Forelimb muscle (tissue), 1 donor: ENCODE measurements around the gene SH3RF3. TPM values are rescaled to one million over a fixed set of nuclear protein-coding genes. Genes with fewer than 3 reads are reported as not detected.

Experiments
- DNase-seq: peaks from one replicate; pipeline ENCODE4 v3.0.0-alpha.2; 2013; ENCODE audit warnings: low read depth
- polyA plus RNA-seq: library from polyadenylated mRNA; unstranded; fragments of 120-200 nt; gene quantifications from one replicate; pipeline ENCODE4 v1.2.1, GENCODE V29; 2013; ENCODE audit not compliant: insufficient read length

SH3RF3 gene
- polyA plus RNA-seq, 1 donor = 3.9 TPM

GRCh38 chr2:109392816-109393661, 264.0 kb downstream of the SH3RF3 start:
- DNase-seq = no peak

- DNase-seq = no peak
These were observed 264.6 kb downstream of the SH3RF3 start for GRCh38 chr2:109393662-109393972.

- DNase-seq = no peak
These were observed 266.6 kb downstream of the SH3RF3 start for GRCh38 chr2:109395494-109396201.

- DNase-seq = no peak
These were observed 267.5 kb downstream of the SH3RF3 start for GRCh38 chr2:109396202-109397180.

GRCh38 chr2:109397893-109398292, 268.9 kb downstream of the SH3RF3 start:
- DNase-seq = no peak

- DNase-seq = no peak
These were observed 269.5 kb downstream of the SH3RF3 start for GRCh38 chr2:109398366-109399015.

- no peak for DNase-seq
These were observed 270.1 kb downstream of the SH3RF3 start for GRCh38 chr2:109399066-109399465.

- no peak for DNase-seq
These were observed 271.1 kb downstream of the SH3RF3 start for GRCh38 chr2:109400102-109400501.

- DNase-seq = no peak
These were observed 272.4 kb downstream of the SH3RF3 start for GRCh38 chr2:109401370-109401769.

- no peak for DNase-seq
These were observed 273.2 kb downstream of the SH3RF3 start for GRCh38 chr2:109402180-109402579.

- DNase-seq = no peak
These were observed 274.2 kb downstream of the SH3RF3 start for GRCh38 chr2:109402980-109403840.

- no peak for DNase-seq
These were observed 274.8 kb downstream of the SH3RF3 start for GRCh38 chr2:109403841-109404201.

GRCh38 chr2:109404681-109405080, 275.7 kb downstream of the SH3RF3 start:
- no peak for DNase-seq

- DNase-seq = no peak
These were observed 276.9 kb downstream of the SH3RF3 start for GRCh38 chr2:109405873-109406272.

GRCh38 chr2:109406301-109406700, 277.3 kb downstream of the SH3RF3 start:
- no peak for DNase-seq

- DNase-seq = no peak
These were observed 278.5 kb downstream of the SH3RF3 start for GRCh38 chr2:109407276-109408042.

- DNase-seq = no peak
These were observed 279.0 kb downstream of the SH3RF3 start for GRCh38 chr2:109408043-109408335.

GRCh38 chr2:109409321-109410038, 280.5 kb downstream of the SH3RF3 start:
- DNase-seq = no peak

- no peak for DNase-seq
These were observed 281.2 kb downstream of the SH3RF3 start for GRCh38 chr2:109410039-109410815.
